ENCODE measurements around the gene TSSC4. TPM values are rescaled to one million over a fixed set of nuclear protein-coding genes. Genes with fewer than 3 reads are reported as not detected.

Gene TSSC4
- polyA plus RNA-seq, 3 donors, result 28.1 to 74.6 (median 52.0) TPM

DNA sequence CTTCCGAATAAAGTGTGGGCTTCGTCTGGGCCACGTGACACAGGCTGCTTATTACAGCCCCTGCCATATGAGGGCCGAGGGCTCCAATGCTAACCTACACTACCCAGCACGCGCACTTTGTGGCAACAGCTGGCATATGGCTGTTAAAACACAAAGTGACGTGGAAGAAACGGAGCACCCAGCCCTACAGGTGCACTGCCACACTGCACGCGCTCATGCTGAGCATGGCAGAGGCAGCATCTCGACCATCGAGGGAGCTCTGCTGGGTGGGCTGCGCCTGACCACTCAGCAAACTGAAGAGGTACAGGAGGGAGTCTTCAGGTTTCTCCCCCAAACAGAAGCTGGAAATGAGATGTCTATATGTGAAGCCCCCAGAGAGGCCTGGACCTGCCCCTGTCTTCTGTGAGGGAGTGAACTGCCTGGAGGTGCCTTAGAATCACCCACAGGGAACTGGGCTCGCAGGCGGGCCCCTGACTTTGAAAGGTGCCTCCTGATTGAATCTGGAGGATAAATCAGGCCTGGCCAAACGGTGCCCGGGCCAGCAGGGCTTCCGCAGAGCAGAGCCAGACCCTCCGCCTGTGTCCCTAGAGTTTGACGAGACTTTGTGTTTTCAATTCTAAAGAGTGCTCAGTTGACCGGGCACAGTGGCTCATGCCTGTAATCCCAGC is 18.3 kb downstream of the TSSC4 start:
- H3K36me3 Mint-ChIP-seq, result no peaks in the 10 kb centered on the region
- H3K27ac Mint-ChIP-seq, result no peak overlapping the region
- Histone ChIP-seq H3K9ac (ENCODE audit: insufficient read depth, low read length, poor library complexity, severe bottlenecking) (no peak overlapping the region), H3K27me3 (ENCODE audit: control insufficient read depth in 2 of 2, insufficient read depth in 2 of 2, low read length in 2 of 2) (no peaks in the 10 kb centered on the region), H3K27ac (ENCODE audit: low read depth in 1 of 2, low read length in 2 of 2) (no peak overlapping the region), H3K4me1 (ENCODE audit: control insufficient read depth in 1 of 2, insufficient read depth in 2 of 2, low read length in 2 of 2) (peaks cover 4 to 6% of the 10 kb centered on the region in 2 donors), H3K9me3 (replicated peaks in 1 of 2; ENCODE audit: control insufficient read depth in 1 of 2, insufficient read depth in 1 of 2, low read length in 2 of 2) (no peaks in the 10 kb centered on the region), H4K20me1 (ENCODE audit: insufficient read depth, low read length) (no peaks in the 10 kb centered on the region), H3K4me3 (replicated peaks in 1 of 3; ENCODE audit: low read depth in 2 of 3, low read length in 3 of 3) (no peak overlapping the region), H2AFZ (ENCODE audit: insufficient read depth, low read depth, low read length, poor library complexity, severe bottlenecking) (no peak overlapping the region), H3K4me2 (replicated peaks; ENCODE audit: extremely low read depth, low read length, poor library complexity, severe bottlenecking) (no peak overlapping the region), H3K36me3 (replicated peaks in 1 of 2; ENCODE audit: control insufficient read depth in 1 of 2, insufficient read depth in 2 of 2, low read length in 2 of 2) (no peaks in the 10 kb centered on the region), H3K79me2 (ENCODE audit: insufficient read depth, low read length) (no peaks in the 10 kb centered on the region)
- H3K4me1 Mint-ChIP-seq, result peaks cover 2% of the 10 kb centered on the region
- DNase-seq, result no peak
- no peak overlapping the region for H3K4me3 Mint-ChIP-seq
- peaks cover 2 to 21% (median 5%) of the 10 kb centered on the region in 3 donors for H3K27me3 Mint-ChIP-seq (ENCODE audit: low read depth in 3 of 3)
- TF ChIP-seq, protein P1, sequence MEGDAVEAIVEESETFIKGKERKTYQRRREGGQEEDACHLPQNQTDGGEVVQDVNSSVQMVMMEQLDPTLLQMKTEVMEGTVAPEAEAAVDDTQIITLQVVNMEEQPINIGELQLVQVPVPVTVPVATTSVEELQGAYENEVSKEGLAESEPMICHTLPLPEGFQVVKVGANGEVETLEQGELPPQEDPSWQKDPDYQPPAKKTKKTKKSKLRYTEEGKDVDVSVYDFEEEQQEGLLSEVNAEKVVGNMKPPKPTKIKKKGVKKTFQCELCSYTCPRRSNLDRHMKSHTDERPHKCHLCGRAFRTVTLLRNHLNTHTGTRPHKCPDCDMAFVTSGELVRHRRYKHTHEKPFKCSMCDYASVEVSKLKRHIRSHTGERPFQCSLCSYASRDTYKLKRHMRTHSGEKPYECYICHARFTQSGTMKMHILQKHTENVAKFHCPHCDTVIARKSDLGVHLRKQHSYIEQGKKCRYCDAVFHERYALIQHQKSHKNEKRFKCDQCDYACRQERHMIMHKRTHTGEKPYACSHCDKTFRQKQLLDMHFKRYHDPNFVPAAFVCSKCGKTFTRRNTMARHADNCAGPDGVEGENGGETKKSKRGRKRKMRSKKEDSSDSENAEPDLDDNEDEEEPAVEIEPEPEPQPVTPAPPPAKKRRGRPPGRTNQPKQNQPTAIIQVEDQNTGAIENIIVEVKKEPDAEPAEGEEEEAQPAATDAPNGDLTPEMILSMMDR (IDR thresholded peaks at IDR 0.05), result no peak
- H3K9me3 Mint-ChIP-seq, result no peaks in the 10 kb centered on the region
- WGBS (ENCODE audit: insufficient coverage), result 81% methylated on average over 19 of the region's 21 CpGs
- intact Hi-C loops (cut with micrococcal nuclease), result loop anchor here (1.0 to 10.0 kb wide), 4 partner anchors 64 to 233 kb away; no protein-coding TSS in a partner anchor

DNA sequence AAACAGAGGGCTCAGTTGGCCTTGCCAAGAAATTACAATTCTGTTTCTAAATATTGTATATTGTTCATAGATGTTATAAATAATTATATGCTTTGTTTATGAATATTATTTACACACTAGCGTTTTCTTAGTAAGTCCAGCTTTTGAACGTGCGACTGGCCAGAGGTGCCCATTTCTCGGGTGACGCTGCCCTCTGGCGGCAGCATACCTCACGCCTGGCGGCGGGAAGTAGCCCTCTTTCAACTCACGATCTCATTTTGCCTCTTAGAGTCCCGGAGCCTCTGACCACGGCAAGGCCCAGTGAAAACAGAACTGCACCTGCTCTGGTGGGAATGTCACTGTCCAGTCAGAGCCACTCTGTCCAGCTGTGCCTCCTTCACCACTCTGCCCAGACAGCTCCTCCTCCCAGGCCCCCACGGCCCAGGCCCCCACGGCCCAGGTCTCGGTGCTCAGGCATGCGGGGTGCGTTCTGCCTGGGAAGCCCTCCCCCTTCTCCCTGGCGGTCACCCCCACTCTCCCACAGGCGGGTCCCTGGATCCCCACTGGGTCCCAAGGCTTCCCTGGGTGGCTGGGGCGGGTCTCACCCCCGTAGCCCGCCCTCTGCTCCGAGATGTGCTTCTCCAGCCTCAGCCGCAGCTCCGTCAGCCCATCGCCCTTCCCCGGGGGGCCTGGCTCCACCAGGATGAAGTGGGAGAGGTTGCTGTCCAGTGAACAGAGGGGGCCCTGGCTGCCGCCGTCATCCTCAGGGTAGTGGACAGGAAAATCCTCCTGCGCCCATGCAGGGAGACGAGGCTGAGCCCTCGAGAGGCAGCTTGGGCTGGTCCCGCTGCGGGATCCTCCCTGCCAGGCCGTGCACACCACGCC is 19.3 kb downstream of the TSSC4 start:
- 62% methylated on average over 30 of the region's 36 CpGs for WGBS (ENCODE audit: insufficient coverage)
- no peaks in the 10 kb centered on the region for H3K9me3 ChIP-seq (replicated peaks in 1 of 2; ENCODE audit: control insufficient read depth in 1 of 2, insufficient read depth in 1 of 2, low read length in 2 of 2)
- H3K4me3 ChIP-seq (replicated peaks in 1 of 3; ENCODE audit: low read depth in 2 of 3, low read length in 3 of 3), result no peak overlapping the region
- no peak overlapping the region for H2AFZ ChIP-seq (ENCODE audit: insufficient read depth, low read depth, low read length, poor library complexity, severe bottlenecking)
- intact Hi-C loops (cut with micrococcal nuclease), result loop anchor here (1.0 to 10.0 kb wide), 6 partner anchors 65 to 234 kb away; no protein-coding TSS in a partner anchor
- no peaks in the 10 kb centered on the region for H4K20me1 ChIP-seq (ENCODE audit: insufficient read depth, low read length)
- Mint-ChIP-seq H3K36me3 (no peaks in the 10 kb centered on the region), H3K4me1 (peaks cover 2% of the 10 kb centered on the region), H3K27me3 (ENCODE audit: low read depth in 3 of 3) (peaks cover 2 to 25% (median 5%) of the 10 kb centered on the region in 3 donors), H3K4me3 (no peak overlapping the region), H3K27ac (peak overlapping the region in 1 of 7 donors; percentile 71), H3K9me3 (peaks cover 0 to 3% (median 0%) of the 10 kb centered on the region in 7 donors)
- no peak overlapping the region for H3K9ac ChIP-seq (ENCODE audit: insufficient read depth, low read length, poor library complexity, severe bottlenecking)
- H3K4me1 ChIP-seq (ENCODE audit: control insufficient read depth in 1 of 2, insufficient read depth in 2 of 2, low read length in 2 of 2), result peaks cover 4 to 6% of the 10 kb centered on the region in 2 donors
- DNase-seq, result peak; percentile 65 to 74 (median 70)
- no peaks in the 10 kb centered on the region for H3K27me3 ChIP-seq (ENCODE audit: control insufficient read depth in 2 of 2, insufficient read depth in 2 of 2, low read length in 2 of 2)
- no peak overlapping the region for H3K4me2 ChIP-seq (replicated peaks; ENCODE audit: extremely low read depth, low read length, poor library complexity, severe bottlenecking)
- TF ChIP-seq, protein P1 (IDR thresholded peaks at IDR 0.05), result peak; percentile 73
- no peaks in the 10 kb centered on the region for H3K79me2 ChIP-seq (ENCODE audit: insufficient read depth, low read length)
- H3K27ac ChIP-seq (ENCODE audit: low read depth in 1 of 2, low read length in 2 of 2), result no peak overlapping the region
- no peaks in the 10 kb centered on the region for H3K36me3 ChIP-seq (replicated peaks in 1 of 2; ENCODE audit: control insufficient read depth in 1 of 2, insufficient read depth in 2 of 2, low read length in 2 of 2)
